ENCODE data around the gene METTL21C.

The METTL21C gene

GRCh38 chr13:102677122-102677521 lies 17.7 kb downstream of the METTL21C start:
- no peaks in the 10 kb centered on the region for H3K27me3 ChIP-seq (ENCODE audit: insufficient read depth, low read length)
- H3K9me3 ChIP-seq (ENCODE audit: low read length): peaks cover under 1% of the 10 kb centered on the region
- H3K36me3 ChIP-seq (ENCODE audit: insufficient read depth, low read length): peaks cover 72% of the 10 kb centered on the region
- no peak overlapping the region for H3K4me3 ChIP-seq (ENCODE audit: low read length)
- H2AFZ ChIP-seq (ENCODE audit: low read depth, low read length): no peak overlapping the region
- no peaks in the 10 kb centered on the region for H3K4me1 ChIP-seq (ENCODE audit: insufficient read depth, low read length)

GRCh38 chr13:102675115-102675514 lies 19.7 kb downstream of the METTL21C start:
- Histone ChIP-seq H3K27me3 (ENCODE audit: insufficient read depth, low read length) (no peaks in the 10 kb centered on the region), H3K36me3 (ENCODE audit: insufficient read depth, low read length) (peaks cover 83% of the 10 kb centered on the region)

DNA sequence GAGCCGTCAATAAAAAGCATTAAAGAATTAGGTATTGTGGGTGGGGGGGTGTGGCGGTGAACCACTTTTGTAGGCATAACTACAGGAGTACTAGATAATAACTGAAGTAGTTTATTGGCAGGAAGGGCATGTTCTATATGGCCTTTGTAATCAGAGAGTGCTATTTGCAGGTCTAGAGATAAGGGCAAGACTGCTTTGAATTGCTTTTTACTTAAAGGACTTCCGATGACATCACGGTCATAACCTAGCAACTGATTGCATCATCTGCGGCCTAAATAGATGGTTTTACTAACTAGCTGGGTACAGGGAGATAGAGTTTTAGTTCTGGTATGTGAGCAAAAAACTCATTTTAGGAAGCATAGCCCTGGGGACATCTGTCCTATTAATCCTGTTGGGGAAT lies 24.7 kb downstream of the METTL21C start:
- peaks cover 83% of the 10 kb centered on the region for H3K36me3 ChIP-seq (ENCODE audit: insufficient read depth, low read length)
- H3K4me3 ChIP-seq (ENCODE audit: low read length): no peak overlapping the region
- H3K27me3 ChIP-seq (ENCODE audit: insufficient read depth, low read length): no peaks in the 10 kb centered on the region
- peaks cover 46% of the 10 kb centered on the region for H3K9me3 ChIP-seq (ENCODE audit: low read length)
- no peak overlapping the region for H2AFZ ChIP-seq (ENCODE audit: low read depth, low read length)
- no peaks in the 10 kb centered on the region for H3K4me1 ChIP-seq (ENCODE audit: insufficient read depth, low read length)

More at GRCh38 chr13:102675115-102675514, 19.7 kb downstream of the METTL21C start:
- no peak overlapping the region for H2AFZ ChIP-seq (ENCODE audit: low read depth, low read length)
- peaks cover 10% of the 10 kb centered on the region for H3K9me3 ChIP-seq (ENCODE audit: low read length)
- H3K4me1 ChIP-seq (ENCODE audit: insufficient read depth, low read length): no peaks in the 10 kb centered on the region
- no peak overlapping the region for H3K4me3 ChIP-seq (ENCODE audit: low read length)

DNA sequence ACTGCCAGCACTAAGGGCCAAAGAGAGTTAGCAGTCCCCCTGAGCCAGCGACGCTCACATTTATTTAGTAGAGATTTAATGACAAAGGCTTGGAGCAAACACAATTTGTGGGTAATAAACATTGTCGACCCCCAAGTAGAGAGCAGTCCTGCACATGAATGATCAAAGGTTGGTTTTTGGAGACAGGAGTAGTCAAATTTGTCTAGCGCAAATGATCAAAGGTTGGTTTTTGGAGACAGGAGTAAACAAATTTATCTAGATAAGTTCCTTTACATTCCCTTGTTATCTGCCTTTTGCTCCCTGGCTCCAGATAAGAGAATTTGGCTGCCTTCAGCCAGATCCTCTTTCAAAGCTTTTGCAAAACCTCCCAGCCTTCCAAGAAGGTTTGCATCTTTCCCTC lies 26.9 kb downstream of the METTL21C start:
- peaks cover 83% of the 10 kb centered on the region for H3K36me3 ChIP-seq (ENCODE audit: insufficient read depth, low read length)
- peaks cover 46% of the 10 kb centered on the region for H3K9me3 ChIP-seq (ENCODE audit: low read length)
- H3K4me1 ChIP-seq (ENCODE audit: insufficient read depth, low read length): no peaks in the 10 kb centered on the region
- H2AFZ ChIP-seq (ENCODE audit: low read depth, low read length): no peak overlapping the region
- no peaks in the 10 kb centered on the region for H3K27me3 ChIP-seq (ENCODE audit: insufficient read depth, low read length)
- H3K4me3 ChIP-seq (ENCODE audit: low read length): no peak overlapping the region

GRCh38 chr13:102667023-102667422 lies 27.8 kb downstream of the METTL21C start:
- Histone ChIP-seq H2AFZ (ENCODE audit: low read depth, low read length) (no peak overlapping the region), H3K27me3 (ENCODE audit: insufficient read depth, low read length) (no peaks in the 10 kb centered on the region), H3K9me3 (ENCODE audit: low read length) (peaks cover 45% of the 10 kb centered on the region), H3K36me3 (ENCODE audit: insufficient read depth, low read length) (peaks cover 75% of the 10 kb centered on the region), H3K4me1 (ENCODE audit: insufficient read depth, low read length) (no peaks in the 10 kb centered on the region), H3K4me3 (ENCODE audit: low read length) (no peak overlapping the region)

GRCh38 chr13:102659168-102659713 lies 35.6 kb downstream of the METTL21C start:
- Histone ChIP-seq H3K4me3 (ENCODE audit: low read length) (no peak overlapping the region), H3K36me3 (ENCODE audit: insufficient read depth, low read length) (peaks cover 62% of the 10 kb centered on the region), H3K27me3 (ENCODE audit: insufficient read depth, low read length) (no peaks in the 10 kb centered on the region), H2AFZ (ENCODE audit: low read depth, low read length) (no peak overlapping the region), H3K9me3 (ENCODE audit: low read length) (peaks cover 14% of the 10 kb centered on the region), H3K4me1 (ENCODE audit: insufficient read depth, low read length) (no peaks in the 10 kb centered on the region)

- Histone ChIP-seq H3K9me3 (ENCODE audit: low read length) (peaks cover 14% of the 10 kb centered on the region), H3K27me3 (ENCODE audit: insufficient read depth, low read length) (no peaks in the 10 kb centered on the region), H3K4me3 (ENCODE audit: low read length) (no peak overlapping the region), H3K4me1 (ENCODE audit: insufficient read depth, low read length) (no peaks in the 10 kb centered on the region), H3K36me3 (ENCODE audit: insufficient read depth, low read length) (peaks cover 60% of the 10 kb centered on the region), H2AFZ (ENCODE audit: low read depth, low read length) (no peak overlapping the region)
These were observed 36.2 kb downstream of the METTL21C start for GRCh38 chr13:102658660-102659059.

DNA sequence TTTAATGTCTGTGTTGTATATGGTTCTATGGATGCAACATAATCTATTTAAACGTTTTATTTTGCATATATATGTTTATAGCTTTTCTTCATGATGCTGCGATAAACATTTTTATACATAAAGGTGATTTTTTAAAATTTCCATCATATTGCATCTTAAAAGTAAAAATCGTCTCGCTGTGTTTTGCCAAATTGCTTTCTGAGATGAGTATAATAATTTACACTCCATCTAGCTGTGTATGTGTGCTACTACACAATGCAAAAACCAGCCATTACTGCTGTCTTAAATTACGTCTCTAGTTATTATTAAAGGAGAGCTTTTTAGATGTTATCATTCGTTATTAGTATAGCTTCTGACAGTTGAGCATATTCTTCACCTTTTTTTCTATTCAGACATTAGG lies 37.2 kb downstream of the METTL21C start:
- no peaks in the 10 kb centered on the region for H3K4me1 ChIP-seq (ENCODE audit: insufficient read depth, low read length)
- no peaks in the 10 kb centered on the region for H3K27me3 ChIP-seq (ENCODE audit: insufficient read depth, low read length)
- no peak overlapping the region for H3K4me3 ChIP-seq (ENCODE audit: low read length)
- H3K36me3 ChIP-seq (ENCODE audit: insufficient read depth, low read length): peaks cover 66% of the 10 kb centered on the region
- no peak overlapping the region for H2AFZ ChIP-seq (ENCODE audit: low read depth, low read length)
- H3K9me3 ChIP-seq (ENCODE audit: low read length): peaks cover 14% of the 10 kb centered on the region

GRCh38 chr13:102654756-102655155 lies 40.1 kb downstream of the METTL21C start:
- Histone ChIP-seq H3K27me3 (ENCODE audit: insufficient read depth, low read length) (no peaks in the 10 kb centered on the region), H3K4me1 (ENCODE audit: insufficient read depth, low read length) (no peaks in the 10 kb centered on the region), H3K9me3 (ENCODE audit: low read length) (peaks cover 14% of the 10 kb centered on the region), H3K4me3 (ENCODE audit: low read length) (no peak overlapping the region), H2AFZ (ENCODE audit: low read depth, low read length) (no peak overlapping the region), H3K36me3 (ENCODE audit: insufficient read depth, low read length) (peaks cover 71% of the 10 kb centered on the region)

DNA sequence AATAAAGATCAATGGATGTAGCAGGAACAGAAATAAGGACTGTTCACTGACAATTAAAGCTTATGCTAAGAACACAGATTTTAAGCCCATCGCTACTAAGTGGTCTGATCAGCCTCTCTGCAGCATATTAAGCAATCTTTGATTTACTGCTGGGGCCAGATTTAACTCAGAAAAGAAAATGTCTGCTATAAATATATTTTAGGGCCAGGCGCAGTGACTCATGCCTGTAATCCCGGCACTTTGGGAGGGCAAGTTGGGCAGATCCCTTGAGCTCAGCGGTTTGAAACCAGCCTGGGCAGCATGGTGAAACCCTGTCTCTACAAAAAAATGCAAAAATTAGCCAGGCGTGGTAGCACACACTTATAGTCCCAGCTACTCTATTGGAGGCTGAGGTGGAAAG lies 43.0 kb downstream of the METTL21C start:
- Histone ChIP-seq H3K27me3 (ENCODE audit: insufficient read depth, low read length) (no peaks in the 10 kb centered on the region), H3K36me3 (ENCODE audit: insufficient read depth, low read length) (peaks cover 84% of the 10 kb centered on the region), H2AFZ (ENCODE audit: low read depth, low read length) (no peak overlapping the region), H3K9me3 (ENCODE audit: low read length) (peaks cover 1% of the 10 kb centered on the region), H3K4me3 (ENCODE audit: low read length) (no peak overlapping the region), H3K4me1 (ENCODE audit: insufficient read depth, low read length) (no peaks in the 10 kb centered on the region)

- peaks cover 84% of the 10 kb centered on the region for H3K36me3 ChIP-seq (ENCODE audit: insufficient read depth, low read length)
- peaks cover under 1% of the 10 kb centered on the region for H3K9me3 ChIP-seq (ENCODE audit: low read length)
- no peak overlapping the region for H3K4me3 ChIP-seq (ENCODE audit: low read length)
These were observed 43.5 kb downstream of the METTL21C start for GRCh38 chr13:102651392-102651791.

GRCh38 chr13:102650444-102650843 lies 44.4 kb downstream of the METTL21C start:
- H3K4me1 ChIP-seq (ENCODE audit: insufficient read depth, low read length): no peaks in the 10 kb centered on the region

More at GRCh38 chr13:102651392-102651791, 43.5 kb downstream of the METTL21C start:
- Histone ChIP-seq H3K27me3 (ENCODE audit: insufficient read depth, low read length) (no peaks in the 10 kb centered on the region), H3K4me1 (ENCODE audit: insufficient read depth, low read length) (no peaks in the 10 kb centered on the region), H2AFZ (ENCODE audit: low read depth, low read length) (no peak overlapping the region)

GRCh38 chr13:102648046-102648445 lies 46.8 kb downstream of the METTL21C start:
- H3K27me3 ChIP-seq (ENCODE audit: insufficient read depth, low read length): no peaks in the 10 kb centered on the region
- peaks cover 87% of the 10 kb centered on the region for H3K36me3 ChIP-seq (ENCODE audit: insufficient read depth, low read length)
- H2AFZ ChIP-seq (ENCODE audit: low read depth, low read length): no peak overlapping the region
- H3K9me3 ChIP-seq (ENCODE audit: low read length): no peaks in the 10 kb centered on the region
- H3K4me3 ChIP-seq (ENCODE audit: low read length): no peak overlapping the region
- no peaks in the 10 kb centered on the region for H3K4me1 ChIP-seq (ENCODE audit: insufficient read depth, low read length)

More at GRCh38 chr13:102650444-102650843, 44.4 kb downstream of the METTL21C start:
- H3K27me3 ChIP-seq (ENCODE audit: insufficient read depth, low read length): no peaks in the 10 kb centered on the region
- no peak overlapping the region for H3K4me3 ChIP-seq (ENCODE audit: low read length)
- H2AFZ ChIP-seq (ENCODE audit: low read depth, low read length): no peak overlapping the region
- H3K36me3 ChIP-seq (ENCODE audit: insufficient read depth, low read length): peaks cover 84% of the 10 kb centered on the region
- no peaks in the 10 kb centered on the region for H3K9me3 ChIP-seq (ENCODE audit: low read length)

DNA sequence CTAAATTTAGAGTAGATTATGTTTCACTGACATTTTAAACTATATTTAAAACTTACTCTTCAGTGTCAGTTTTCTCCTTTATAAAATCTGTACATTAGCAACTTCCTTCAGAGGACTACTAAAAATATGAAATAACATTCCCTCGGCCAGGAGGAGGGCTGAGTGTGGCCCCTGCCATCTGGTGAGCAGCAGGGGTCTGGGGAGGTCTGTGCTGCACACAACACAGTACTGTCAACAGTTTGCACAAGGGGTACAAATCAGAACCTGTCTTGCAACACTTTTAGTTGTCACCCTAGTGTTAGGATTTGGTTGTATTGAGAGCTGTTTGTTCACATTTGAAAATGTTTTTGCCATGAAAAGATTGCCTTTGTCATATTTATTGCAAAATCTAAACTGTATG lies 49.1 kb downstream of the METTL21C start:
- Histone ChIP-seq H3K27me3 (ENCODE audit: insufficient read depth, low read length) (no peaks in the 10 kb centered on the region), H3K9me3 (ENCODE audit: low read length) (no peaks in the 10 kb centered on the region), H2AFZ (ENCODE audit: low read depth, low read length) (no peak overlapping the region), H3K4me3 (ENCODE audit: low read length) (no peak overlapping the region), H3K36me3 (ENCODE audit: insufficient read depth, low read length) (peaks cover 94% of the 10 kb centered on the region), H3K4me1 (ENCODE audit: insufficient read depth, low read length) (no peaks in the 10 kb centered on the region)

All from neuron (in vitro differentiated cells).